Activated CD4-positive, alpha-beta memory T cell treated with anti-CD3 and anti-CD28 coated beads for 36 hours (primary cell): ENCODE data around the gene EIF4E3. TPM values are rescaled to one million over a fixed set of nuclear protein-coding genes. Genes with fewer than 3 reads are reported as not detected.

Experiments
- CTCF ChIA-PET: fragments of 350-600 bp; sonication (Branson Sonifier 250); formaldehyde crosslinking; loops from one replicate; lab custom pipeline; 2021; ENCODE audit warnings: antibody characterized with exemption, inconsistent platforms; lab: Charles Lee
- POLR2A ChIA-PET: fragments of 350-600 bp; sonication (Branson Sonifier 250); formaldehyde crosslinking; loops from one replicate; lab custom pipeline; 2021; ENCODE audit warnings: antibody characterized with exemption; lab: Charles Lee
- DNase-seq: peaks from one replicate; pipeline ENCODE4 v3.0.0-alpha.2; 2020
- H3K27ac Mint-ChIP-seq: one replicate; pipeline ENCODE4 v1.8.0; 2021; ENCODE audit warnings: mixed read lengths
- H3K27me3 Mint-ChIP-seq: one replicate; pipeline ENCODE4 v1.8.0; 2021; ENCODE audit warnings: mixed read lengths
- H3K36me3 Mint-ChIP-seq: one replicate; pipeline ENCODE4 v1.8.0; 2021; ENCODE audit warnings: mixed read lengths
- H3K4me1 Mint-ChIP-seq: one replicate; pipeline ENCODE4 v1.8.0; 2021; ENCODE audit warnings: low read depth, mixed read lengths
- H3K4me3 Mint-ChIP-seq: one replicate; pipeline ENCODE4 v1.8.0; 2021; ENCODE audit warnings: mild to moderate bottlenecking, mixed read lengths
- H3K9me3 Mint-ChIP-seq: one replicate; pipeline ENCODE4 v1.8.0; 2021; ENCODE audit warnings: mixed read lengths
- intact Hi-C: fragments of 100-400 bp; cut with micrococcal nuclease; formaldehyde crosslinking; loops from one replicate; pipeline ENCODE4 v1.15.1; 2023
- total RNA-seq, 2 experiments: library from RNA; stranded (reverse); gene quantifications; one replicate each; pipeline ENCODE4 v1.2.3, GENCODE V29; 2021

EIF4E3 gene
- total RNA-seq, 2 experiments from 2014 or later, result 36.7 to 37.6 TPM

DNA sequence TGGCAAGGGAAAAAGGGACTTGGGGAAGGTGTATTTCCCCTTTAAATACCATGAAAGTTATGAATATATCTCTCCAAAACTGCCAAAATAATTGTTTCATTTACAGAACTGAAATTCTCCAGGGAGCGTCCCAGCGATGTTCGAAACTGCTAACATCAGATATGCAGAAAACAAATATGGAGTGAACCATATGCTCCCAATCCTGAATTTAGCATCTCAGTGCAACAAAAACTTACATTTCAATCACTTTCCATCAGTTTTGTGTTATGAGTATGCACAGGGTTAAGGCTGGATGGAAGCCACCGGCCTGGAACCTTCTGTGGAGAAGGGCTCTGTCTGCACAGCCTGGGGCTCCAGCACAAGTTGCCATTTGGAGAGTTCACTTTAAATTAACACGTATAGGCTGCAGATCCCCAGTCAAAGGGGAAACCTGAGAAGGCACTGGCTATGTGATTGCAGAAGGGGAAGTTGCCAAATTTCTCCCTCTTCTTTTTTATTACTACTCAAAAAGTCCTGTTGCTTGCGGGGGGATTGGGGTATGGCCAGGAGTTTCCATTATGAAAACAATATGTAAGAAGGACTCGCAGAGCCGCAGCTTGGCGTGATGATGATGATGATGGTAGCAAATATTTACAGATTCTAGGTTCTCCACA, 84.7 kb downstream of the EIF4E3 start:
- ChIA-PET CTCF (no interaction called here), POLR2A (no interaction called here)
- DNase-seq, result no peak
- no peak overlapping the region for H3K27ac Mint-ChIP-seq
- H3K36me3 Mint-ChIP-seq, result no peaks in the 10 kb centered on the region
- no peaks in the 10 kb centered on the region for H3K9me3 Mint-ChIP-seq
- no peaks in the 10 kb centered on the region for H3K4me1 Mint-ChIP-seq
- no peak overlapping the region for H3K4me3 Mint-ChIP-seq
- H3K27me3 Mint-ChIP-seq, result no peaks in the 10 kb centered on the region
- intact Hi-C loops, result no loop called here

DNA sequence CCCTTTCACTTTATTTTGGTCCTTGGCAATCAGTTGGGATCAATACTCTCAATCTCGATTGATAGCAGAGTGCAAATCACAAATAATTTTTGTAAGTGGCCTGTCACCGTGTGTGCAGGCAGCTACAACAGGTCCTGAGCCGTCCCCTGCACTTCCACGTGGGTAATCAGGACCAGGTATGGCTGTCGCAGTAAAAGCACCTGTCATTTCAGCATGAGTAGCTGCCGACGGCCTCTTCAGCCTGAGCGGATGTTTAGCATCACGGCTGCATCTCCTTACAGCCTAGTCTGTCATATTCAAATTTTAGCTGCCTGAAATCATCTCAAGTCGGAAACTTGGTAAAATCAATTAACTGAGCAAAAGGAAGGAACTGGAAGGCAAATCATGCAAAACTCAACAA, 88.7 kb downstream of the EIF4E3 start:
- no peak overlapping the region for H3K27ac Mint-ChIP-seq
- H3K36me3 Mint-ChIP-seq, result no peaks in the 10 kb centered on the region
- no peaks in the 10 kb centered on the region for H3K4me1 Mint-ChIP-seq
- DNase-seq, result no peak
- ChIA-PET POLR2A (no interaction called here), CTCF (no interaction called here)
- H3K9me3 Mint-ChIP-seq, result no peaks in the 10 kb centered on the region
- H3K4me3 Mint-ChIP-seq, result no peak overlapping the region
- intact Hi-C loops, result no loop called here
- H3K27me3 Mint-ChIP-seq, result no peaks in the 10 kb centered on the region

DNA sequence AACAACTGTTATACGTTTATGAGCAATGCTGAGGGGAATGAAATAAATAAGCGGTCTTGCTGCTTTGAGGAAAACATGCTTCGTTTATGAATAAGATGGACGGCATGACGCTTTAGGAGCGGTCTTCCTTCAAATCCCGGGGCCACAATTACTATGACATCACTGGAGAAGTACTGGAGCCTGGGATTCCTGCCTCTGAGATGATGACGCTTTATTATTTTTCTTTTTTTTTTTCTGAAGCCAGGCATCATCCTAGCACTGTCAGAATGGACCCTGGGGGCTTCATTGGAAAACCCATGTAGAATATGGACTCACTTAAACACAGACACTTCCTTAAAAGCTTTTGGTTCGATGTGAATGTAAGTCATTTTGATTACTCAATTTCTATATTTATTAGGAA, 89.2 kb downstream of the EIF4E3 start:
- Mint-ChIP-seq H3K27me3 (no peaks in the 10 kb centered on the region), H3K4me1 (no peaks in the 10 kb centered on the region), H3K4me3 (no peak overlapping the region), H3K9me3 (no peaks in the 10 kb centered on the region), H3K36me3 (no peaks in the 10 kb centered on the region), H3K27ac (no peak overlapping the region)
- no peak for DNase-seq
- intact Hi-C loops, result no loop called here
- POLR2A ChIA-PET, result no interaction called here
- CTCF ChIA-PET, result no interaction called here

DNA sequence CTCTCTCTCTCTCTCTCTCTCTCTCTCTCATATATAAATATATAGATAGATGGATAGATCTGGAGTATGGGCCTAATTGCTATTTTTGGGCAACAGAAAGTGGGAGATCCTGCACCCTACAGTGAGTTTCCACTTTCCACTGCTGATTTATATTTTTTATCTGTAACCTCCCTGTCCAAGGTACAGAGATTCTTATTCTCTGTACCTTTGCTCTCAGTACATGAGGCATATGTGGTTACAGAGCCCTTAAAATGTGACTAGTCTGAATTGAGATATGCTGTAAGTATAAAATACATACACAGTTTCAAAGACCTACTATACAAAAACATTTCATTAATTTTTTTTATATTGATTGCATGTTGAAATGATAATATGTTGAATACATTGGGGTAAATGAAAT, 90.5 kb downstream of the EIF4E3 start:
- Mint-ChIP-seq H3K9me3 (no peaks in the 10 kb centered on the region), H3K36me3 (no peaks in the 10 kb centered on the region), H3K27ac (no peak overlapping the region), H3K27me3 (no peaks in the 10 kb centered on the region), H3K4me3 (no peak overlapping the region), H3K4me1 (no peaks in the 10 kb centered on the region)
- ChIA-PET CTCF (no interaction called here), POLR2A (no interaction called here)
- intact Hi-C loops, result no loop called here
- DNase-seq, result no peak

DNA sequence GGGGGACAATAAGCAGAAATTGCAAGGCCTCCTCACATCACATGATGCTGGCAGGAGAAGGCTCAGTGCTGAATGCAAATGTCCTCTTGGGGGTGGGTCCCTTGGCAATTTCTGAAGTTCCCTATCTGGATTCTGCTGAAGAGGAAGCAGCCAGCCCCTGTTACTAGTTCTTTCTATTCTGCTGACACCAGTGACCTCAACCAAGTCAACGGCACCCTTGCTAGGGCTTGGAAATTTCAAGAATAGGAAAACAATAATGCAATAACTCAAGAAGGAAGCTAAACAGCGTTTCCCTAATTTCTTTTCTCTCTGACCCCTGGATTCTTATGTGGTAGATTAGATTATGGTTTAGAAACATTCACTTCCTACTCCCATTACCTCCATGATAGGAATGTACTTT, 95.5 kb downstream of the EIF4E3 start:
- intact Hi-C loops, result no loop called here
- no peak overlapping the region for H3K4me3 Mint-ChIP-seq
- no peak overlapping the region for H3K27ac Mint-ChIP-seq
- CTCF ChIA-PET, result no interaction called here
- no peaks in the 10 kb centered on the region for H3K27me3 Mint-ChIP-seq
- H3K4me1 Mint-ChIP-seq, result no peaks in the 10 kb centered on the region
- DNase-seq, result no peak
- POLR2A ChIA-PET, result no interaction called here
- no peaks in the 10 kb centered on the region for H3K36me3 Mint-ChIP-seq
- peaks cover 2% of the 10 kb centered on the region for H3K9me3 Mint-ChIP-seq

DNA sequence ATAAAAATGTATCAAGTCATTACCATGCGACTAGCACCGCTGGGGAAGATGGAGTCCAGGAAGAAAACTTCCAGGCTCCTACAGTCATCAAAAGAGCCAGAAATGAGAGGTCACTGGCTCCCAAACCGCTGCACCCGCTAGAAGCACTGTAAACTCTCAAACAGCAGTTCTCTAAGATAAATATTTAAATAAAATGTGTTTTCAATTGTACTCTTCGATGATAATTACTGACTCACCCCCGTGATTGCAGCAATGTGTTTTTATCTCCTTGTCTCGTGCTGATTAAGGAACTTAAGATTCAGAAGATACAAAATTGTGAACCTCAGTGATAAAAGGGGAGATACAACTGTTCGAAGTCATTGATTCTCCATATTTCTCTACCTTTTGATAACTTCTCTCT, 95.9 kb downstream of the EIF4E3 start:
- Mint-ChIP-seq H3K4me3 (no peak overlapping the region), H3K4me1 (no peaks in the 10 kb centered on the region), H3K9me3 (peaks cover 2% of the 10 kb centered on the region), H3K27ac (no peak overlapping the region), H3K36me3 (no peaks in the 10 kb centered on the region), H3K27me3 (no peaks in the 10 kb centered on the region)
- no peak for DNase-seq
- POLR2A ChIA-PET, result no interaction called here
- intact Hi-C loops, result no loop called here
- CTCF ChIA-PET, result no interaction called here

DNA sequence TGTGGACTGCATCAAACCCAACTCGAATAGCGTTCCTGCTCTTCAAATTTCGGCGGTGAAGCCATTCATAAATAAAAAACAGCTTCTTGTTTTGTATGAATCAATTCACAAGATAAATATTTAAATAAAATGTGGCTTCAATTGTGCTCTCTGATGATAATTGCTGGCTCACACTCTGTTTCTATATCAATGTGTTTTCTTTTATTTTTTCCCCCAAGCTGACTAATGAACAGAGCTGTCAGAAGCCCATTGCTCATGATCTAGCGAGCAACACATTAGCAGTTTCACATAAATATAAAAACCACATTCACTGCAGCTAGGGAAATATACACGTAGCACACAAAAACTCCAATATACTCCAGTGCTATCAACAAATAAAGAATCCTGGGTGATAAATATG, 96.7 kb downstream of the EIF4E3 start:
- ChIA-PET POLR2A (no interaction called here), CTCF (no interaction called here)
- intact Hi-C loops, result no loop called here
- no peaks in the 10 kb centered on the region for H3K4me1 Mint-ChIP-seq
- peaks cover 2% of the 10 kb centered on the region for H3K9me3 Mint-ChIP-seq
- no peaks in the 10 kb centered on the region for H3K27me3 Mint-ChIP-seq
- no peak for DNase-seq
- no peaks in the 10 kb centered on the region for H3K36me3 Mint-ChIP-seq
- H3K27ac Mint-ChIP-seq, result no peak overlapping the region
- H3K4me3 Mint-ChIP-seq, result no peak overlapping the region

DNA sequence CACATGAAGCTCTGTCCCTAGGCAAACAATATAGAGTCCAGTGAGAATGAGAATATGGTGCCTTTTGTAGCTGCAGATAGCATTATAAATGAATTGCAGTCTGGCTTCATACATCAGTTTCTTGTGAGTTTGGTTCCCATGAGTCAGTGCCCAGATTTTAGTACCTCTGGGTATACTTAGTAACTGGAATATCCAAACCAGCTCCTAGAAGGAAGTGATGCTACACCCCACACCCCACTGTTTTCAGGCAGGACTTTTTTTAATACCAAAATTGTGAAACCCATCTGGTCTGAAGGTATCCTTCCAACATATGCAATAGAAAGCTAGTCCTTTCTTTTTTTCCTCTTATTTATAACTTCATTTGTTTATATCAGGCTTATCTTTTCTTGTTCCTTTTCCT, 99.5 kb downstream of the EIF4E3 start:
- DNase-seq, result no peak
- Mint-ChIP-seq H3K4me3 (no peak overlapping the region), H3K27me3 (no peaks in the 10 kb centered on the region), H3K4me1 (no peaks in the 10 kb centered on the region), H3K36me3 (no peaks in the 10 kb centered on the region), H3K9me3 (peaks cover 2% of the 10 kb centered on the region), H3K27ac (no peak overlapping the region)
- ChIA-PET POLR2A (no interaction called here), CTCF (no interaction called here)
- intact Hi-C loops, result no loop called here

Other genes with a start within 250 kb of the EIF4E3 start
- gene FOXP1, start 141.7 kb downstream of the EIF4E3 start, total RNA-seq, result 100 to 1,000 TPM in 1 of 2 experiments, 10 to 100 TPM in 1; 94.4 to 102 TPM
- 1 to 10 TPM; 1.2 to 1.3 TPM for gene GPR27, start 28.5 kb upstream of the EIF4E3 start, total RNA-seq
- gene PROK2, start 59.7 kb upstream of the EIF4E3 start, total RNA-seq, result under 1 TPM; 0.26 to 0.44 TPM